KOPT-K1 (cell line): ENCODE data around the gene GPATCH2L.

ENCODE experiments used
- H3K27ac ChIP-seq: fragments of 200-600 bp; sonication (generic); 2 replicates; pipeline ENCODE4 v1.5.1; 2016; ENCODE audit warnings: antibody characterized with exemption, mild to moderate bottlenecking, low read depth, low read length; ENCODE audit not compliant: poor library complexity, severe bottlenecking
- H3K36me3 ChIP-seq: fragments of 200-600 bp; sonication (generic); 2 replicates; pipeline ENCODE4 v1.5.1; 2017; ENCODE audit warnings: antibody characterized with exemption, mild to moderate bottlenecking, low read length, moderate library complexity; ENCODE audit not compliant: insufficient read depth
- H3K9me3 ChIP-seq: fragments of 200-600 bp; sonication (generic); 2 replicates; pipeline ENCODE4 v1.5.1; 2017; ENCODE audit warnings: antibody characterized with exemption, low read length, mild to moderate bottlenecking; ENCODE audit not compliant: insufficient read depth, poor library complexity, severe bottlenecking

GPATCH2L gene

GRCh38 chr14:76163668-76164363 is 12.1 kb downstream of the GPATCH2L start:
- peaks cover 67% of the 10 kb centered on the region for H3K36me3 ChIP-seq
- H3K27ac ChIP-seq = no peak overlapping the region
- no peaks in the 10 kb centered on the region for H3K9me3 ChIP-seq

DNA sequence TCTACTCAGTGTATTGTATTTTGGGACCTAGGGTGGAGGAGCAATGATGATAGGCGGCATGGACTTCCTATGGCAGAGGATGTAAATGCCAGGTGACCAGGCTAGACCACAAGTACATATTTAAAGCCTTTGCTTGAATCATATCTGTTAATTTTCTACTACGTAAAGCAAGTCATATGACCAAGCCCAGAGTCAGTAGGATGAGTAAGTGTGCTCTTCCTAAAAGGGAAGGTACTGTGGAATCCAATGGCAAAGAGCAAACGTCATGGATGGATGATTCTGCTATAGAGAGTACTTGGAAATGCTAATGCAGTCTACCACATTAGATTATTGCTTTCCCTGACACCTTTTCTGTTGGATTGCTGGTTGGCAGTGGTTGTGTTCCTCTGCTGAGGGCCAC is 16.8 kb downstream of the GPATCH2L start:
- H3K36me3 ChIP-seq = peaks cover 78% of the 10 kb centered on the region
- H3K27ac ChIP-seq = no peak overlapping the region
- no peaks in the 10 kb centered on the region for H3K9me3 ChIP-seq

GRCh38 chr14:76169776-76170175 is 18.1 kb downstream of the GPATCH2L start:
- H3K9me3 ChIP-seq = no peaks in the 10 kb centered on the region
- peaks cover 90% of the 10 kb centered on the region for H3K36me3 ChIP-seq
- no peak overlapping the region for H3K27ac ChIP-seq

- Histone ChIP-seq H3K36me3 (peaks cover 99% of the 10 kb centered on the region), H3K27ac (no peak overlapping the region), H3K9me3 (no peaks in the 10 kb centered on the region)
These were observed 23.3 kb downstream of the GPATCH2L start for GRCh38 chr14:76174982-76175381.

DNA sequence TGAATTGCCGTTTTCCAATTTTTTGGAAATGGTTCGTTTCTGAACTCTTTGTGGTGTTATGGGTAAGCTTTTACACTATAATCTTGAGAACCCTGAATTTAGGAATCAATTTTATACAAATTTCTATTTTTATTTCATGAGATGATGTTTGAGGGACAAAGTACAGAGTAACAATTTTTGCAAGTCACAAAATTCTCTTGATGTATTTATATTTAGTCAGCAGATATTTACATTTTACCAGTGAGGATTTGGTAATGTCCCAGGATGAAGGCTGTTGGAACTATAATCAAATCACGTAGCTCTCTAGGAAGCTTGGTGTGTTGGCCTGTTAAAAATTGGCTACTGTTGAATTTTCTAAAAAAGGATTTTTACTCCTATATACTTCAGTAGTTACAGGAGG is 24.2 kb downstream of the GPATCH2L start:
- H3K36me3 ChIP-seq = peaks cover 99% of the 10 kb centered on the region
- H3K27ac ChIP-seq = no peak overlapping the region
- no peaks in the 10 kb centered on the region for H3K9me3 ChIP-seq

- Histone ChIP-seq H3K9me3 (no peaks in the 10 kb centered on the region), H3K27ac (no peak overlapping the region), H3K36me3 (peaks cover 96% of the 10 kb centered on the region)
These were observed 29.8 kb downstream of the GPATCH2L start for GRCh38 chr14:76181546-76181945.

DNA sequence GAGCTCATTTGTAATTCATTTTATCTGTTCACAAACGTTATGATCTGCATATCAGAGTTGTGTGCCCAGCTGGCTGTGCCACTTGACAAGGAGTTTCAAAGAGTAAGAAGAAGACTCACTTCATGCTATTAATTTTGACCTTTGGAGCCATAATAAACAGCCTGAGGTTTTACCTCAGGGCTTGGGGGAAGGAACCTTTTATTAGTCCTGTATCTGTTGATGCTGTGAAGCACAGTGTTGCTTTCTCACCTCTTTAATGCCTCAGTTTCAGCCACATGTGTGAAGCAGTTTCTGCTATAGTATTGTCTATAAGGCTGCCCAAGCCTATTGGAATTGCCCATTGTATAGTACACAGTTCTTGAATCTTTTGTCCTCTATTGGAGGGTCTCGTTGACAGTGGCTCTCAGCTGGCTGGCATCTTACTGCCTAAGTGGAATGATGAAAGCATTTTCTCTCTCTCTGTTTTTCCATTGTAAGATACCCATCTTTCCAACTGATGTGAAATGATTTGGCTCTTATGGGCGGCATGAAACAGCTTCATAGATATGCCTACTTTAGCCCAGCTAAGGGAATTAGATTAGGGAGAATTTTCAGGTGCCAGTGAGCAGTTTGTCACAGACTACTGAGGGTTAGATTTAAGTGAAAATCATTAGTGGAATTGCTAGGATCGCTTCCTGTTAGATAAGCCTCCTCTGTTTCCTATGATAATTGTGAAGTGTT is 34.7 kb downstream of the GPATCH2L start:
- H3K9me3 ChIP-seq = no peaks in the 10 kb centered on the region
- no peak overlapping the region for H3K27ac ChIP-seq
- peaks cover 70% of the 10 kb centered on the region for H3K36me3 ChIP-seq

DNA sequence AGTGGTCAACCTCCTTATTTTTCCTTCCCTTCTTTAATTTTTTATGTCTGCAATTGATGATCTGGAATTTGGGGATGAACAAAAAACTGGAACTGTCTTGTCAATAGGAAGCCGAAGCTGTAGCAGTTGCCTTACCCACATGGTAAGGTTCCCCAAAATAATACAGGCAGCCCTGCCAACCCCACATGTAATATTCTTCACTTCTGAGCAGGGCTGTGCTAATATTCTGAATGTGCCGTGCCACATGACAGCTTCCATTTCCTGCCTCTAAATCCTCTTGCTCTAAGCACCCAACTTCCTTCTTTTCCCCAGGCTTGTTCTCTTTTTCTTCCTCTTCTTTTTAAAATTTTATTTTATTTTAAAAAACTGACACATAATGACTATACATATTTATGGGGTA is 39.6 kb downstream of the GPATCH2L start:
- Histone ChIP-seq H3K36me3 (peaks cover 68% of the 10 kb centered on the region), H3K9me3 (no peaks in the 10 kb centered on the region), H3K27ac (no peak overlapping the region)

- Histone ChIP-seq H3K9me3 (no peaks in the 10 kb centered on the region), H3K27ac (no peak overlapping the region), H3K36me3 (peaks cover 76% of the 10 kb centered on the region)
These were observed 42.0 kb downstream of the GPATCH2L start for GRCh38 chr14:76193696-76194095.

DNA sequence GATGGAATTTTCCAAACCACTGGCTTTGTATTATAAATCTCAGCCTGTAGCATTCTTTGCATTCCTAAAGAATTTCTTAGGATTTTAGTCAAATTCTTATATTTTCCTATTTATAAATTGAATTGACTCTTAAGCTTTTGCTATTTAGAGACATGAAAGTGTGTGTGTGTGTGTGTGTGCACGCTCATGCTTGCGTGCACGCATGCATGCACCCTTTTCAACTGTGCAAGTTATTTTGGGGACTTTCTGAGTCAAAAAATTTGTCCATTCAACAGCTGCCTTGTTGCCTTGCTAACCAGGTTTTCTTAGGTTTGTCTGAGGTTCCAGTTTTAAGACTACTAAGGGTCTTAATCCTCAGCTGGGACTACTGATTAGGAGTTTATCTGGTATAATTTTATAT is 42.6 kb downstream of the GPATCH2L start:
- Histone ChIP-seq H3K9me3 (no peaks in the 10 kb centered on the region), H3K27ac (no peak overlapping the region), H3K36me3 (peaks cover 82% of the 10 kb centered on the region)

GRCh38 chr14:76195003-76195402 is 43.3 kb downstream of the GPATCH2L start:
- no peaks in the 10 kb centered on the region for H3K9me3 ChIP-seq
- H3K27ac ChIP-seq = no peak overlapping the region
- H3K36me3 ChIP-seq = peaks cover 88% of the 10 kb centered on the region

GRCh38 chr14:76196980-76197695 is 45.4 kb downstream of the GPATCH2L start:
- no peaks in the 10 kb centered on the region for H3K9me3 ChIP-seq
- peaks cover 93% of the 10 kb centered on the region for H3K36me3 ChIP-seq
- H3K27ac ChIP-seq = no peak overlapping the region

DNA sequence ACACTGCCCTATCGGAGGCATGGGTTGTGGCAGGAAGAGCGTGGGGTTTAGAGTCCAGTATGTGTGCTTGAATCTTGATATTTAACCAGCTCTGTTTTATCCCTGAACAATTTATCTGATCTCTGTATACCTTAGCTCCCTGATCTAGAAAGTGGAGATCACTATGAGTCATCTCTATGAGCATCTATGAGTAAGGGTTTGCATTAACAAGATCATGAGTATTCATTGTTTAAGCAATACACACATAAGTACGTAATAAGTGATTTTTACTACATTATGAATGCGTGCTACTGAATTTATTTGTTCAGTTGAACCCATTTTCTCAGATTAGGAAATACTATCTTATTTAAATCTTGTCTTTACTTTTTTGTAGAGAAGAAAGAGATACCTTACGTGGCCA is 49.4 kb downstream of the GPATCH2L start:
- Histone ChIP-seq H3K27ac (no peak overlapping the region), H3K9me3 (no peaks in the 10 kb centered on the region), H3K36me3 (peaks cover 78% of the 10 kb centered on the region)

DNA sequence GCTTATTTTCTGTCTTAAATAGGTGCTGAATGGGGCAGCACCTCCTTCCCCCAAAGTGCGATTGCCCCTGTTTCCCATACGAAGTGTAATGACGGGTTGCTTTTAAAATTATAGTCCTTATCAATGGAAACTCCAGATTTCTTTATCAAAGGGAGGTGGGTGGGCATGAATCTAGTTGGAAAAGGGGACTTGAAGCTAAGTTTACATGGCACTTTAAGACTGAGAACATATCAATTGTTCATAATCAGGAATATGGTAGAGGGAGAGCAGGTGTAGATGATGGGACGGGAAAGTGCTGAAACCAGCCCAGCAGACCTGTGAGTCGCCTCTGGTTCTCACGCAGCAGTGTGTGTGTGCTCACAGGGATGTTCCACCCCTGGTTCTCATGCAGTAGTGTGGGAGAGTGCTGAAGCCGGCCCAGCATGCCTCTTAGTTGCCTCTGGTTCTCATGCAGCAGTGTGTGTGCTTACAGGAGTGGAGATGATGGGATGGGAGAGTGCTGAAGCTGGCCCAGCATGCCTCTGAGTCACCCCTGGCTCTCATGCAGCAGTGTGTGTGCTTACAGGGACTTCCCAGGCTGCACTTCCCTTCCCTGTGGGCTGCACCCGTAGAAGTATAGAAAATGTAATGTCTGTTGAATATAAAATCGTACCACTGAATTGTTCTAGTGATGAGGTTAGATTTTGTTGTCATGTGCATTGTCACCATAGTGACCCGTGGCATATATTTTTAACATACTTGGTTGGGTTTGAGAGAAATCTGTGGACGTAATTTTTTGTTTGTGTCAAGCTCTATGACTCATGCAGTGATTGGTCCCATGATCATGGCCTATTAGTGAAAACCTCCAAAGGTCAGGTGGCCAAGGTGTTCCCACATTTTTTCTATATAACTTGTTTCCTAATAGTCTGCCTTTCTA is 51.6 kb downstream of the GPATCH2L start:
- Histone ChIP-seq H3K36me3 (peaks cover 61% of the 10 kb centered on the region), H3K27ac (no peak overlapping the region), H3K9me3 (no peaks in the 10 kb centered on the region)
